Amniotic stem cell (primary cell): ENCODE data around the gene OR51D1.

ENCODE experiments used
- DNase-seq: peaks from one replicate; lab custom pipeline; 2025; lab: John Stamatoyannopoulos, UW

The OR51D1 gene

DNA sequence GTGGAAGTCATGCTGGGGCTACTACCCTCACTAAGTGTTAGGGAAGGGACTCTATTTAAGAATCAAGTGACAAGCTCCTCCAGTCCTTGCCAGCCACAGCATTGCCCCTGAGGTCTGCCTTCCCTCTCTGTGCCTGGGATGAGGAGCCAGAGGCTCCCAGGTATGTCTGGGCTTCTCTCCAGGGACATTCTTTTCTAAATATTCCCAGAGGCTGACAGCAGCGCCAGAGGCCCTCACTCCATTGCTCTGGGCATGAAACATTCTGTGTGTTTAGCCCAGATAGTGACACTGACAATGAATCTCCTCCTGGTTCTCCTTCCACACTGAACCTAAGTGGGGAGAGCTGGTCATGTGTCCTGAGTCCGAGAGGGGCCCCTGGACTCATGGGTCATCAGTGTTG is 8.7 kb downstream of the OR51D1 start:
- DNase-seq, result no peak

- no peak for DNase-seq
Measured at GRCh38 chr11:4647766-4648165, 10.5 kb downstream of the OR51D1 start.

DNA sequence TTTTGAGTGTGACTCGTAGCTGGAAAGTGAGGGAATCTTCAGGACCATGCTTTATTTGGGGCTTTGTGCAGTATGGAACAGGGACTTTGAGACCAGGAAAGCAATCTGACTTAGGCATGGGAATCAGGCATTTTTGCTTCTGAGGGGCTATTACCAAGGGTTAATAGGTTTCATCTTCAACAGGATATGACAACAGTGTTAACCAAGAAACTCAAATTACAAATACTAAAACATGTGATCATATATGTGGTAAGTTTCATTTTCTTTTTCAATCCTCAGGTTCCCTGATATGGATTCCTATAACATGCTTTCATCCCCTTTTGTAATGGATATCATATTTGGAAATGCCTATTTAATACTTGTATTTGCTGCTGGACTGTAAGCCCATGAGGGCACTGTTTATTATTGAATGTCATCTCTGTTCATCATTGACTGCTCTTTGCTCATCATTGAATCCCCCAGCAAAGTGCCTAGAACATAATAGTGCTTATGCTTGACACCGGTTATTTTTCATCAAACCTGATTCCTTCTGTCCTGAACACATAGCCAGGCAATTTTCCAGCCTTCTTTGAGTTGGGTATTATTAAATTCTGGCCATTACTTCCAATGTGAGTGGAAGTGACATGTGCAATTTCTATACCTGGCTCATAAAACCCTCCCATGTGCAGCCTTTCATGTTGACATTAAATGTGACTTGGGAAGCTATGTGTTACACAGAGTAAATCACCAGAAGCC is 17.5 kb downstream of the OR51D1 start:
- DNase-seq, result no peak

DNA sequence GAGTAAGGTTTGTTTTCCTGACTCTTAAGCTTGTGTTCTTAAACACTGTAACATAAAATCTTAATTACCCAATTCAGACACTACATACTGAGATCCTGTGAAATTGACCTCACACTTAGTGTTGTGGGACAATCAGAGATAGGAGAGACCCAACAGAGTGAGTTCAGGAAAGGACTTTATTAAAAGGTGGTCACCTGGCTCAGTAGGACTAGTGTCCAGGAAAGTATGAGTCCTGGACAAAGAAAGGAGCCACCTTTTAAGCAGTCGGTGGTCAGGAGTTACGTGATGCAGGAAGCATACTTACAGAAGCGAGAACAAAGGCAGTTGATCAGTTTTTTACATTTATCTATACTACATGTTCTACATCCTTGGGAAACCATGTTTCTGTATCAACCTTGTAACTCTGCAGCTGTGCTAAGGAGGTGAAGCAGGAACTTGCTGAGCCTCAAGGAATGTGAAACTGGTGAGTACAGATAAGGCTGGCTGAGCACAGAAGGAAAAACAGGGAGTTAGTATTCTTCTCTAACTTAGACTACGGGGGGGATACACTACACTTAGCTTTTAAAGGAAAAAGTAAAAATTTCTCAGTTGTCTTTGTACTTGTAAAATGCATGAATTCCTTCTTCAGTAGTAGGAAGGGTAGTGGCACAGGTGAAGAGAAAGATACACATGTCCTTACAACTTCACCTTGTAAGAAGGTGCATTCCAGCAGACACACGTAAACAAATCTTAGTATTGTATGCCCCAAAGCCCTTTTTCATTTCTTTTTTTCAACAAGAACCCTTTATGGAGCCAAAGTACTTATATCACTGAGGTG is 21.6 kb downstream of the OR51D1 start:
- no peak for DNase-seq

DNA sequence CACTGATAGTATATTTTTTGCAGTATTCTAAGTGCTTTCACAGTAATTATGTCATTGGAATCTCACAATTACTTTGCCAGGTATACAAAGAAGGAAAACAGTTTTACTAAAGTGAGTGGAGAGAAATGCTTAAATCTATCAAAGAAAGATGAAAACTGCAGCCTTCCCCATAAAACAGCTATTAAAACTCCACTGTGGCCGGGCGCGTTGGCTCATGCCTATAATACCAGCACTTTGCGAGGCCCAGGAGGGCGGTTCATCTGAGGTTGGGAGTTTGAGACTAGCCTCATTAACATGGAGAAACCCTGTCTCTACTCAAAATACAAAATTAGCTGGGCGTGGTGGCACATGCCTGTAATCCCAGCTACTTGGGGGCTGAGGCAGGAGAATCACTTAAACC is 25.6 kb downstream of the OR51D1 start:
- no peak for DNase-seq

- DNase-seq, result no peak
Measured at GRCh38 chr11:4664183-4664582, 26.9 kb downstream of the OR51D1 start.

DNA sequence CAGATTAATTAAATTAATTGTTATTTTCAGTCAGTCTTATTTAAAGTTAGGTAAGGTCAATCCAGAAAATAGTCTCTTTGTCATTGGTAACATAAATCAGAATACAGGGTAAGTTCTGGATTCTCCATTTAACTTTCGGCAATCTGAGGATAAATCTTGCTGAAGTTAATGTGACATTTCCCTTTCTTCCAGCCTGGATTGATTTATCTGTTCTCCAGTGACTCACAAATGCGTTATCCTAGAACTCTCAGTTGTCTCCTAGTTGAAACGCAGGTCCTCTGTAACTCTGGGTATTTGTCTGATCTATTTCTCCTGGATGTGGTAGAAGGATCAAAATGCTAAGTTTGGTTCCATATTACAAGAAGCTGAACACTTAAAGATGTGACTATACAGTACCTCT is 27.5 kb downstream of the OR51D1 start:
- no peak for DNase-seq

- DNase-seq, result no peak
Measured at GRCh38 chr11:4665424-4665823, 28.1 kb downstream of the OR51D1 start.

- no peak for DNase-seq
Measured at GRCh38 chr11:4671741-4672140, 34.5 kb downstream of the OR51D1 start.

- no peak for DNase-seq
Measured at GRCh38 chr11:4672470-4672869, 35.2 kb downstream of the OR51D1 start.

GRCh38 chr11:4673781-4674180 is 36.5 kb downstream of the OR51D1 start:
- no peak for DNase-seq

GRCh38 chr11:4677948-4678347 is 40.7 kb downstream of the OR51D1 start:
- no peak for DNase-seq

DNA sequence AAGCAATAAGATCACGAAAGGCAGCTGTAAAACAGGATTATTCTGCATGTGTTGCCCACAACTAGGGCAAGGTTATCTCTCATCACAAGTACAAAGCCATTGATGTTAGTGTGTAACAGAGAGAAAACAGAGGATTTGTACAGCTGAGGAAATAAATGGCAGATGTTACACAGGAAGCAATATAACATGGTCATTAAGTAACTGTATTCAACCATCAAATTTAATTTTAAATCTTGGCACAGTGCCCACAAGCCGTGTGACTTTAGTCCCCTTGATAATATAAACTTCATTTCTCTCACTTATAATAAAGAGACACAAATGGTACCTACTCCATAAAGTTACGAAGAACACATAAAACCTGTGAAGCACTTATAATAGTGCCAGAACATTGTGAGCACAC is 43.1 kb downstream of the OR51D1 start:
- no peak for DNase-seq

GRCh38 chr11:4682623-4683419 is 45.5 kb downstream of the OR51D1 start:
- DNase-seq, result no peak

DNA sequence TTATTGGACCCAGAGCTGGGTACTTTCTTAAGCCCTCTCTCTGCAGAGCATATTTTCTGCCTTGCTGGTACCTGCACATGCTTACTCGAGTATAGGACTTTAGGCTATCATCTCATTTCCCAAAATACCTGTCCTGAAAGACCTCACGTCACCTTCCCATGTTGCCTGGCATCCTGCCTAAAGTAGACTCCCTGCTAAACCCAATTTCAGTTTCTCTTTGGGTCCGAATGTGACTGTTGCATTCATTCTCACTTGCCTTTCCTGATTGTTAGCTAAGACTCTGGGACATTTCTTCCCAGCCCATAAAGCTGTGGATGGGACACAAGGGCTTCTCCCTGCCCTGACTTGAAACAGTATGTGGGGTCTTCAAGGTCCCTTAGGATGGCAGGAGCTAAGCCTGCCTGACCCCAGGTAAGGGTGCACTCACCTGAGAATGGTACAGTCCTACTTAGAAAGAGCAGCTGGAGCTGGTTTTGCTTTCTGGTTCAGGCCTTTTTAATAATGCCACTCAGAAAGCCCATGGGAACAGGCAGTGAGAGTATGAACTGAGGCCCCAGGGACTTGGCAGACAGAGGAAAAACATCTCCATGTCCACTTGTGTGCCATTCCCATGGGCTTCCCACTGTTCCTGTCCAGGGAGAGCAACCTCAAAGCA is 47.5 kb downstream of the OR51D1 start:
- no peak for DNase-seq
